ENCODE results near the gene TOP1. TPM values are rescaled to one million over a fixed set of nuclear protein-coding genes. Genes with fewer than 3 reads are reported as not detected.

The TOP1 gene
- total RNA-seq, 1 donor from 2014 or later, result 84.6 TPM

DNA sequence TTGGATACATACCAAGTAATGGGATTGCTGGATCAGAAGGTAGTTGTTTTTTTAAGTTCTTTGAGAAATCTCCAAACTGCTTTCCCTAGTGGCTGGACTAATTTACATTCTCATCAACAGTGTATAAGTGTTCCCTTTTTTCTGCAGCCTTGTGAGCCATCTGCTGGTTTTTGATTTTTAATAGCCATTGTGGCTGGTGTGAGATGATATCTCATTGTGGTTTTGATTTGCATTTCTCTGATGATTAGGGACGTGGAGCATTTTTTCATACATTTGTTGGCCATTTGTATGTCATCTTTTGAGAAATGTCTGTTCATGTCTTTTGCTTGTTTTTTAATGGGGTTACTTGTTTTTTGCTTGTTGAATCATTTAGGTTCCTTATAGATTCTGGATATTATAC lies 34.8 kb downstream of the TOP1 start:
- peaks cover under 1% of the 10 kb centered on the region for H3K4me1 Mint-ChIP-seq (ENCODE audit: unreplicated experiment)
- no peak overlapping the region for H3K27ac Mint-ChIP-seq
- H3K27me3 Mint-ChIP-seq, result no peaks in the 10 kb centered on the region
- H3K36me3 Mint-ChIP-seq, result peaks cover 50% of the 10 kb centered on the region
- no peak overlapping the region for H3K4me3 Mint-ChIP-seq
- TF ChIP-seq, protein P1, sequence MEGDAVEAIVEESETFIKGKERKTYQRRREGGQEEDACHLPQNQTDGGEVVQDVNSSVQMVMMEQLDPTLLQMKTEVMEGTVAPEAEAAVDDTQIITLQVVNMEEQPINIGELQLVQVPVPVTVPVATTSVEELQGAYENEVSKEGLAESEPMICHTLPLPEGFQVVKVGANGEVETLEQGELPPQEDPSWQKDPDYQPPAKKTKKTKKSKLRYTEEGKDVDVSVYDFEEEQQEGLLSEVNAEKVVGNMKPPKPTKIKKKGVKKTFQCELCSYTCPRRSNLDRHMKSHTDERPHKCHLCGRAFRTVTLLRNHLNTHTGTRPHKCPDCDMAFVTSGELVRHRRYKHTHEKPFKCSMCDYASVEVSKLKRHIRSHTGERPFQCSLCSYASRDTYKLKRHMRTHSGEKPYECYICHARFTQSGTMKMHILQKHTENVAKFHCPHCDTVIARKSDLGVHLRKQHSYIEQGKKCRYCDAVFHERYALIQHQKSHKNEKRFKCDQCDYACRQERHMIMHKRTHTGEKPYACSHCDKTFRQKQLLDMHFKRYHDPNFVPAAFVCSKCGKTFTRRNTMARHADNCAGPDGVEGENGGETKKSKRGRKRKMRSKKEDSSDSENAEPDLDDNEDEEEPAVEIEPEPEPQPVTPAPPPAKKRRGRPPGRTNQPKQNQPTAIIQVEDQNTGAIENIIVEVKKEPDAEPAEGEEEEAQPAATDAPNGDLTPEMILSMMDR (conservative IDR thresholded peaks at IDR 0.05), result no peak
- no peak for DNase-seq (ENCODE audit: extremely low spot score, unreplicated experiment)
- no peaks in the 10 kb centered on the region for H3K9me3 Mint-ChIP-seq

DNA sequence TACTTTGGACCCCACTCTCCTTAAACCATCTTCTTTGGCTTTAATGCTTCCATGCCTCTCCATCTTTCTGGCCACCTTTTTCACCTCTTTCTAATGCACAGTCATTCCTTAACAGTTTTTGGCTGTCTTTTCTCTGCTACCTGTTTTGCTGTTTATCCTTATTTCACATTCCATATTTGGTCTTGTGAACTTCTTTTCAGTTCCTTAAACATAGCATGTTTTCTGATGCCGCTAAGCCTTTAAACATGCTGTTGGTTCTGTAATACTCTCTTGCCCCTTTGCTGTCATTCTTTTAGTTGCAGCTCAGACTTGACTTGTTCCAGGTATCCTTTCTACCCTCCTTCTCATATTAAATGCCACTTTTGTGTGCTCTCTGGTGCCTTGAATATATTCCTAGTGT lies 35.8 kb downstream of the TOP1 start:
- Mint-ChIP-seq H3K4me3 (no peak overlapping the region), H3K9me3 (no peaks in the 10 kb centered on the region), H3K36me3 (peaks cover 46% of the 10 kb centered on the region), H3K27me3 (no peaks in the 10 kb centered on the region), H3K4me1 (ENCODE audit: unreplicated experiment) (peaks cover 3% of the 10 kb centered on the region), H3K27ac (no peak overlapping the region)
- no peak for DNase-seq (ENCODE audit: extremely low spot score, unreplicated experiment)
- TF ChIP-seq, protein P1 (conservative IDR thresholded peaks at IDR 0.05), result no peak

DNA sequence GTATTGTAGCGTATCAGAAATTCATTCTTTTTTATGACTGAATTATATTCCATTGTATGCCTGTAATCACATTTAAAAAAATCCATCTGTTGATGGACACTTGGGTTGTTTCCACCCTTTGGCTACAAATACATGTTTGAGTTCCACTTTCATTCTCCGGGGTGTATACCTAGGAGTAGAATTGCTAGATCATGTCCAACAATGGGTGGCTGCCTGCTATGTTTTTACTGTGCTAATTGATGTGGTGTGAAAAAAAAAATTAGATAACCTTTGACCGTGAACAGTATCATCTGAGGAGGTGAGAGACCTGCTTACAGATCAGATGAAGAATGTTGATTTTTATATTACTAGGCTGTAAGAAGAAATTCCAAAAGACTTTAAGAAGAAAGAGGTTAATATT lies 37.1 kb downstream of the TOP1 start:
- Mint-ChIP-seq H3K36me3 (peaks cover 54% of the 10 kb centered on the region), H3K4me1 (ENCODE audit: unreplicated experiment) (peaks cover 12% of the 10 kb centered on the region), H3K27ac (no peak overlapping the region), H3K27me3 (no peaks in the 10 kb centered on the region), H3K9me3 (no peaks in the 10 kb centered on the region), H3K4me3 (no peak overlapping the region)
- TF ChIP-seq, protein P1 (conservative IDR thresholded peaks at IDR 0.05), result no peak
- DNase-seq (ENCODE audit: extremely low spot score, unreplicated experiment), result no peak

DNA sequence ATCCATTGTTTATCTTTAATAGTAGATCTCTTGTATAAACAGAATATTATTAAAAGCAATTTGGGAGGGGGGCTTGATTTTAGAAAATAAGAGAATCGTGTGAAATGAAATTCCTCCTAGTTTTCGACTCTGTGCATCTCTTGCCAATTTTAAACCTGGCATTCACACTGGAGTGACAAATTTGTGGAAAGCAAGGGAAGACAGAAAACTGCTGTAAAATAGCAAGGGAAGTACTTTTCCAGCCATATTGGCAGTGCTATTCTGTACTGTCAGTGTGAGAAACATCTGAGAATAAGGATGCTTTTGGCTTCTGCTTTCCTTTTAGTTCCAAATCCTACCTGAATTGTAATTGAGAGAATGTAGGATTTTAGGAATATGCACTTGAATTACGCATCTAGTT lies 40.2 kb downstream of the TOP1 start:
- H3K27ac Mint-ChIP-seq, result no peak overlapping the region
- no peak overlapping the region for H3K4me3 Mint-ChIP-seq
- H3K36me3 Mint-ChIP-seq, result peaks cover 28% of the 10 kb centered on the region
- no peaks in the 10 kb centered on the region for H3K27me3 Mint-ChIP-seq
- TF ChIP-seq, protein P1 (conservative IDR thresholded peaks at IDR 0.05), result no peak
- DNase-seq (ENCODE audit: extremely low spot score, unreplicated experiment), result no peak
- peaks cover 37% of the 10 kb centered on the region for H3K4me1 Mint-ChIP-seq (ENCODE audit: unreplicated experiment)
- H3K9me3 Mint-ChIP-seq, result no peaks in the 10 kb centered on the region

DNA sequence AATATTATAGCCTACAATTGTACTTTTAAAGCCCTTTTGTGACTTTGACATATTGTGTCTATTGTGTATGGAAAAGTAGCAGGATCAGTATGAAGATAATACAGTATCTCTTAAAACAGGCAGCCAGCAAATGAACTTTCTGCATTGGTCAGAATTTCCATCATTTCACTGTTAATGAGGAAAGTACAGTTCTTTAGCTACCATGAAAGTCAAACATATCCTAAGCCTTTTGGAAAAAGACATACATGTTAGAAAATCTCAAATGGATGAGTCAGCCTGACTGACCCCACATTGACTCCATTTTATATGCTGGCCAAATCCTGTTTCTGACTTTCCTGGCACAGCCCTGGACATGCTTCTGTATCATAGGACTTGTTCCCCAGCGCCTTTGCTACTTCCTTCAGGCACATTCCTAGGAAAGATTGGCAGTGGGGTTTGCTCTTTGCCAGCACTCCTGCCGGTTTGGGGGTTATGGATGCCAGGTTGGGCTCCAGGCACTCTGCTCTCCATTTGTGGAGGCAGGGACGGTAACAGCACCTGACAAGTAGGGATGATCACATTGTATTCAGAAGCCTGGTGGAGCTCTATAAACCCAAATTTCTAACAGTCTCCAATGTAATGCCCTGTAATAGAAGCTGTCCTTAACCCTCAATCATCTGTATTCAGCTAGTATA lies 43.7 kb downstream of the TOP1 start:
- Mint-ChIP-seq H3K4me1 (ENCODE audit: unreplicated experiment) (peaks cover 62% of the 10 kb centered on the region), H3K9me3 (no peaks in the 10 kb centered on the region), H3K4me3 (no peak overlapping the region), H3K36me3 (peaks cover 30% of the 10 kb centered on the region), H3K27ac (peak overlapping the region; percentile 9), H3K27me3 (no peaks in the 10 kb centered on the region)
- TF ChIP-seq, protein P1 (conservative IDR thresholded peaks at IDR 0.05), result no peak
- DNase-seq (ENCODE audit: extremely low spot score, unreplicated experiment), result no peak

Data from type B pancreatic cell (in vitro differentiated cells).